ENCODE measurements around the gene SOHLH1.

The SOHLH1 gene

GRCh38 chr9:135655317-135655716 lies 44.0 kb downstream of the SOHLH1 start:
- DNase-seq, result no peak

DNA sequence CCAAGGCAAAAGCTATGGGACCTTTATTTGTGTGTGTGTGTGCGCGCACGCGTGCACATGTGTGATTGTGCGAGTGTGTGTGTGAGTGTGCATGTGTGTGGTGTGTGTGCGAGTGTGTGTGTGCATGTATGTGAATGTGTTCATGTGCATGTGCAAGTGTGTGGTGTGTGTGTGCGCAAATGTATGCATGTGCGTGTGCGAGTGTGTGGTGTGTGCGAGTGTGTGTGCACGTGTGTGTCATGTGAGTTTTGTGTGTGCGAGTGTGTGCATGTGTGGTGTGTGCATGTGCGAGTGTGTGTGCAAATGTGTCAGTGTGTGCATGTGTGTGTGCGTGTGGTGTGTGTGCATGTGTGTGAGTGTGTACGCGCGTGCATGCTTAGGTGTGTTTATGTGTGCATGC lies 48.9 kb downstream of the SOHLH1 start:
- DNase-seq, result no peak

- DNase-seq, result no peak
These were observed 49.8 kb downstream of the SOHLH1 start for GRCh38 chr9:135649508-135649907.

DNA sequence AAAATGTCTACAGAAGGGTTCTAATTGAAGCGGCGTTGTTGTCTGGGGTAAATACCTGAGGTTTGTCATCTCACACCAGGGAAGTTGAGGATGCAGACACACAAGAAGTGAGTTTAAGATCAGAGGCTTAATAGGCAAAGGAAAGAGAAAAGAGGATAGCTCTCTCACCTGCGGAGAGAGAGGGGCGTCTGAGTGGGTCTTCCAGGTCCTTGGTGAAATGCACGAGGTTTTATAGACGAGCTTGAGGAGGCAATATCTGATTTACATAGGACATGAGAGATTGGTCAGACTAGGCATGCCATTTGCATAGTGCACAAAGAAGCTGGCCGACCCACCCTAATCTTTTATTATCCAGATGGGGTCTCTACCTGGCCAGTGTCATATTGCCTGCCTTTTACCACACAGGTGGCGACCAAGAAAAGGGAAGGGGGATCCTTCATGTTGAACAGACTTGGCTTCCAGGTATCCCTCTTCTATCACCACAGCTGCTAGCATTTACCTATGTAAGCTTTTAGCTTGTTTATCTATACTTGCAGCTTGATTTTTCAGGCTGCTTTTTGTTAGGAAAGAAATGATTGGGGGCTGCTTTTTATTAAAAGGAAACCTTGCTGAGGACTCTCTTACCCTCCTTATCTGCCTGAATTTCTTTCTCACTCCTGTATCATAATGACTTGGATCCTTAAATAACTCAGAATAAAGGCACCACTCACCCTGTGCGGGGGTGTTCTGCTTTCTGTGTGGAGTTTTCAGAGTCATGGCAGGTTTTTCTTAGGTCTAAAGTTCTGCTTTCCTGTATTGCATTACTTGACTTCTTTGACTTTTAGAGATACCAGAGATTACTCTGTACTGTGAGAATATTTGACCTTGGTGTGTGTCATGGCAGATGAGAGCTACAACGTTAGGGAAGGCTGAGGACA lies 50.5 kb downstream of the SOHLH1 start:
- DNase-seq, result no peak

DNA sequence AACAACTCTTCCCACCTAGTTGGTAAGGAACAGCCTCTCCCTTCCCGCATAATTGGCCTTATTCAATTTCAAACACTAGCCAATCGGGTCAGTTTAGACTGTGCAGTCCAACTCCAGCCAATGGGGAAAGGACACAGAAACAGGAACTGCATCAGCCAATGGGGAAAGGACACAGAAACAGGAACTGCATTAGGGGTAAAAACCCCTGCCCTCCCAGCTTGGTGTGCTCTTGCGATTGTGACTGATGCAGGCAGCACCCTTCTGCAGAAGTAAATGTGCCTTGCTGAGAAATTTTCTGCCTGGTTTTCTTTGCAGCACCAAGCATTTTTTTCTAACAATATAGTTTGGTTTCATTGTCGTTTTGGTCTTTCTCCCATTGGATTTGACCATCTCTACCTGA lies 51.4 kb downstream of the SOHLH1 start:
- no peak for DNase-seq

DNA sequence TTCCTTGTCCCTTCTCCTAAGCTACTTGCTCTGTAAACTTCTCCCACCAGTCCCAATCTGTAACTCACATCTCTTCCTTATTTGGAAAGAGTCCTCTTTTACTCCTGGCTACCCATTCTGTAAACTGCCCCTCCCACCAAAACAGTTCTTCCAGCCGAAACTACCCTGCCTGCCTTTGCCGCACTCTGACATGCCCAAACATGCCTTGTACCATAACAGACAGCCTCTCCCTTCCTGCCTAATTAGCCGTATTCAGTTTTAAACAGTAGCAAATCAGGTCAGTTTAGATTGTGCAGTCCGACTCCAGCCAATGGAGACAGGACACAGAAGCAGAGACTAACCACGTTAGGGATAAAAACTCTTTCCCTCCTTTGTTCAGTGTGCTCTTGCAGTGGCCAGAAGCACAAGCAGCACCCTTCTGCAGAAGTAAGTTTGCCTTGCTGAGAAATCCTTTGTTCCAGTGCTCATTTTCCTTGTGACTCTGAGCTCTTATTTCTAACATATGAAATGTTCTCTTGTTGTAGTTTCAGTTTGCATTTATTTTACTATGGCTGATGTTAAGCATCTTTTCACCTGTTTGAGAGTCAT lies 54.6 kb downstream of the SOHLH1 start:
- DNase-seq, result no peak

Measured in NK-92 treated with Interleukin-12 subunit alpha and Interleukin-12 subunit beta, amount 100 ng/mL, for 24 hours (cell line).